ENCODE data around the gene INPP4B.
"Not testable (repeated sequence)": the region's sequence is repeated elsewhere in the genome, so short reads cannot be mapped to it uniquely, and the experiment has no call there.

INPP4B gene

DNA sequence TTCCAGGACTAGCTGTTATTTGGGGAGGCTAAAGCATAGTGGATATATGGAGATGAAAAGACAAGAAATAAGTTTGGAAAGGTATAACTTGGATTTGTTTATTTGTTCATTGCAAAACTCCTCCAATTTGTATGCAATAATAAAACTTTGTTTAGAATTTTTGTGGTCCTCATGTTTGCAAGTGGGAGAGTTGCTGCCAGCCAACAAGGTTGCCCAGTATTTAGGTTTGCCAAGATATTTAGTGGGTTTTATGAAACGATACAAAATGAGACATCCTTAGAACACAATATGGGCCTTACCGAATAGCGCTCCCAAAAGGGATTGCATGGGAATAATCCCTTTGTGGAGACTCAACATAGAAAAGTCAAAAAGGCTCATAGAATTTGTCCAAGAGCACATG lies 162.1 kb downstream of the INPP4B start:
- no peak for DNase-seq (ENCODE audit: low spot score)

DNA sequence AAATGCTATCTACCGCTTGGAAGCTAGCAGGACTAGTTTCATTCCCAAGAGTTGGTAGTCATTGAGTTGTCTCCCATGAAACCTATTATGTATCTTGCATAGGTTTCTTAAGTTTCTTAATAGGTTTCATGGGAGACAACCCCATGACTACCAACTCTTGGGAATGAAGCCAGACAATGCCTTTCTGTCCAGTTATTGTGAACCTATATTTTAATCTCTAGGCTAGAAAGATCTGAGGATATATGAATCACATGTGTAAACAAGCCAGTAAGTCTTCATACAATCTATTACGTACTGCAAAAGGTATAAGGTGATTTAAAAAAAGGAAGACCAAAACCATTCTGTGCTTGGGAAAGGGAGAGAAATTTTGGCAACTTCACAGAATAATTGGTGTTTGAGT lies 162.6 kb downstream of the INPP4B start:
- DNase-seq (ENCODE audit: low spot score), result no peak

DNA sequence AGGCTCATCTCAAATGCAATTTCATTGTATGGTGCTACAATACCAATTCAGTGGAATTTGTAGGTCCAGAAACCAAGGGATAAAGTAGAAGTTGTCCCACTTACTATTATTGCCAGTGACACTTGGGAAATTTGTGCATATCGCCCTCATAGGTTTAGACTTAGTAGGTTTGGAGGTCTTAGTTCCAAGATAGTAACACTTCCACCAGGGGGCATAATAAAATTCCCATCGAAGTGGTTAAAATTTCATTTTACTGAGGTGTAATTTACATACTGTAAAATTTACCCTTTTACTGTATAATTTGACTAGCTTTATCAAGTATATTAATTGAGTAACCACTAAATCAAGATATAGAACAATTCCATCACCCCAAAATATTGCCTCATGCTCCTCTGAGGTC lies 174.6 kb downstream of the INPP4B start:
- DNase-seq (ENCODE audit: low spot score), result no peak

DNA sequence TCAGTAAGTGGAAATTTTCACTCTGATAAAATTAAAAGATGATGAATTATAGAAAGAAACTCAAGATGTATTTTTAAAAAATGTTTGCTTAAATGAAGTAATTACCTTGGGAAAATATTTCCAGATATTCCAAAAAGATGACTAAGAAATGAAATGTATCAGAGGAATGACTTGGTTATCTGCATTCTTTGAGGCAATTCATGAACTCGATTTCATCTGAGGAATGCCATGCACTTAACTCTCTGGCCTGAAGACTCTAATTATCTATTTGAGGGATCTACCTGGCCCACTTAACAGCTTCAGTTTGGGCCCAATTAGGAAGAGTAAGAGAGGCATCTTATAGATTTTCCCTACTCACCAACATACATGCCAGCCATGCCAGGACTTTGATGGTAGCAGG lies 182.3 kb downstream of the INPP4B start:
- DNase-seq (ENCODE audit: low spot score), result no peak

- DNase-seq (ENCODE audit: low spot score), result no peak
These were observed 185.4 kb downstream of the INPP4B start for GRCh38 chr4:142660728-142661127.

GRCh38 chr4:142656178-142656577 lies 189.9 kb downstream of the INPP4B start:
- no peak for DNase-seq (ENCODE audit: low spot score)

DNA sequence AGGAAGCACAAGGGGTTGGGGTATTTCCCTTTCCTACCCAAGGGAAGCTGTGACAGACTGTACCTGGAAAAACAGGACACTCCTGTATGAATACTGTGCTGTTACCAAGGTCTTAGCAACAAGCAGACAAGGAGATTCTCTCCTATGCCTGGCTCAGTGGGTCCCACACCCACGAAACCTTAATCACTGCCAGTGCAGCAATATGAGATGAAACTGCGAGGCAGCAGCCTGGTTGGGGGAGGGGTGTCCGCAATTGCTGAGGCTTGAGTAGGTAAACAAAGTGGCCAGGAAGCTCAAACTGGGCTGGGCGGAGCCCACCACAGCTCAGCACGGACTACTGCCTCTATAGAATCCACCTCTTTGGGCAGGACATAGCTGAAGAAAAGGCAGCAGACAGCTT lies 197.7 kb downstream of the INPP4B start:
- no peak for DNase-seq (ENCODE audit: low spot score)

GRCh38 chr4:142645475-142646108 lies 200.5 kb downstream of the INPP4B start:
- DNase-seq (ENCODE audit: low spot score), result no peak

GRCh38 chr4:142644628-142645027 lies 201.5 kb downstream of the INPP4B start:
- DNase-seq (ENCODE audit: low spot score), result not testable (repeated sequence)

- no peak for DNase-seq (ENCODE audit: low spot score)
These were observed 208.5 kb downstream of the INPP4B start for GRCh38 chr4:142637614-142638013.

DNA sequence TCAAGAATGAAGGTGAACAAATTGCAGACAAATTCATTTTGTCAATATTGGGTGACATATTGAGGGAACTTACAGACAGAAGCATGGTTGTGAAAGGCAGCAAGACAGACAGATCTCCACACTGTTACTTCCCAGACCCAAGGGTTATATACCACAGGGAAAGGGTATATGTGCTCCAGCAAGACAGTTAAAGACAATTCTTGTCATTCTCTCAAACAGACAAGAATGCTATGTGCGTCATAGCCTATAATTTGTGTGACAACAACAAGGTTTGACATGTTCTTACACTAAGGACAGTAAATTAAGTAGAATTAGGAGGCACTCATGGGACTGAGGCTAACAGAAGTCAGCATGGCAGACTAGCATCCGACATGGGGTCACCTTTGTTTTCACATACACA lies 214.3 kb downstream of the INPP4B start:
- DNase-seq (ENCODE audit: low spot score), result no peak

- DNase-seq (ENCODE audit: low spot score), result peak; percentile 38
These were observed 230.8 kb downstream of the INPP4B start for GRCh38 chr4:142615324-142615665.

DNA sequence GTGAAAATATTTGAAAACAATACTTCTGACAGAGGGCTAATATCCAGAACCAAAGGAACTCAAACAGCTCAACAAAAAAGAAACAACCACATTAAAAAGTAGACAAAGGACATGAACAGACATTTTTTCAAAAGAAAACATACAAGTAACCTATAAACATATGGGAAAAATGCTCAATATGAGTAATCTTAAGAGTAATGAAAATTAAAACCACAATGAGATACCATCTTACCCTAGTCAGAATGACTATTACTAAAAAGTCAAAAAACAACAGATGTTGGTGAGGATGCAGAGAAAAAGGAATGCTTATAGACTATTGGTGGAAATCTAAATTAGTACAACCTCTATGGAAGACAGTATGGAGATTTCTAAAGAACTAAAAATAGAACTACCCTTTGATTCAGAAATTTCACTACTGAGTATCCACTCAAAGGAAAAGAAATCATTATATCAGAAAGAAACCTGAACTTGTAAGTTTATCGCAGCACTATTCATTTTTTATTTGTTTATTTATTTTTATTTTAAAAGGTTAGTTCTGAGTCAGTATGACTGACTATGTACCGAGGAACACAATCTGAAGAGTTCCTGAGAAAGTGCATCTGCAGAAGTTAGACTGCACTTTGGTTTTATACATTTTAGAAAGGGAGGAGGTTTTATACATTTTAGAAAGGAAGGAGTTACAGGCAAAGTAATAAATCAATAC lies 231.3 kb downstream of the INPP4B start:
- DNase-seq (ENCODE audit: low spot score), result no peak

- DNase-seq (ENCODE audit: low spot score), result no peak
These were observed 238.1 kb downstream of the INPP4B start for GRCh38 chr4:142607976-142608375.

DNA sequence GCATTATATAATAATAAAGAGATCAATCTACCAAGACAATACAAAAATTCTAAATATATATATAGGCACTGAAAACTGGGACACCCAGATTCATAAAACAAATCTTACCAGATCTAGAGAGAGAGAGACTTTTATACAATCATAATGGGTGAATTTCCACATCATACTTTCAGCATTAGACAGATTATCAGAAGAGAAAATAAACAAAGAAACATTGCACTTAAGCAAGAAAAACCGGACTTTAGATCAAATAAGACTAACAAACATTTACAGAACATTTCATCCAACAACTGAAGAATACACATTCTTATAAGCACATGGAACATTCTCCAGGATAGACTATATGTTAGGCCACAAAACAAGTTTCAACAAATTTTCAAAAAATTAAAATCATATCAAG lies 245.1 kb downstream of the INPP4B start:
- no peak for DNase-seq (ENCODE audit: low spot score)

GRCh38 chr4:142598132-142598531 lies 248.0 kb downstream of the INPP4B start:
- DNase-seq (ENCODE audit: low spot score), result no peak

GRCh38 chr4:142596595-142596994 lies 249.5 kb downstream of the INPP4B start:
- no peak for DNase-seq (ENCODE audit: low spot score)

GRCh38 chr4:142596121-142596520 lies 250.0 kb downstream of the INPP4B start:
- no peak for DNase-seq (ENCODE audit: low spot score)

DNA sequence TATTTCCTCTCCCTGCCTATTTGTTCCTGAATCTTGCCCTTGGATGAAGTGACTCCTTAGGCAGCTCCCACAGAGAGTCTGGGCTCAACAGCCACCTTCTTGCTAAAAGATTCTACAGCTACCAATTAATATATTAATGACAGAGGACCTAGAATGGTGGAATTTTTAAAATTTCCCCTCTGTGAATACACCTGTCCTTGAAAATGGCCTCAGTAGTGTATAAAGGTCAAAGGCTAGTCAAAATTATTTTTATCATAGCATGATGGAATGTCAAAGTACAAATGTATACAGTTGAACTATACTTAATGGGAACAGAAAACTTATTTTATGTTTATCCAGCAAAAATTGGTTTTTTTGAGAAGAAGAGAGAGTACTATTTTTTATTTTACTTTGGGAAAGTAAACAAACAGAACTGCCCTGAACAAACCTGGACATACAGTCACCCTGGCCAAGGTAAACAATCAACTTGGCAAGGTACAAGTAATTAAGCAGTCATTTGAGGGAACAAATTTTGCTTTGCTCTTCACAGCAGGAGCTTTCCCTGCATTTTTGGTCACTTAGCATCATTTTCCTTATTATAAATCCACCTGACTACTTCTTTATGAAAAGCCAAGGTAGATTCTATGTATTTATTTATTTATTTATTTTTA lies 250.8 kb downstream of the INPP4B start:
- no peak for DNase-seq (ENCODE audit: low spot score)

GRCh38 chr4:142585411-142585810 lies 260.7 kb downstream of the INPP4B start:
- DNase-seq (ENCODE audit: low spot score), result no peak

DNA sequence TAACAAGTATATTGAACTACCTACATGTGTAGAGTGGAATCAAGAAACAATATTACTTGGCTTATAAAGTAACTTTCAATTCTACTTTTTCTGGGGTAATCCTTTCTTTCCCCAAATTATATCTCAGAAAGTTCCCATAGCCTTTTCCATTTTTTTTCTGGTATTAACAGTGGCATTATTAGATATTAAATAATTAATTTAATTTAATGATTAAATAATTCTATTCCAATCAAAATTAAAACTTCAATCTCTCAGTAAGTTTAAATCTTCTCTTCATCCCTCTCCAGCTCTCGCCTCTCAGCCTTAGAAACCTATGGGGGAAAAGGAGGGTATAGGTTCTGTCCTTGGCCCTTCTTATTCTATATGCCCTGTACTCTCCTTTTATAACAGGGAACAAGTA lies 262.4 kb downstream of the INPP4B start:
- no peak for DNase-seq (ENCODE audit: low spot score)

GRCh38 chr4:142582340-142582739 lies 263.8 kb downstream of the INPP4B start:
- DNase-seq (ENCODE audit: low spot score), result no peak

GRCh38 chr4:142581881-142582280 lies 264.2 kb downstream of the INPP4B start:
- no peak for DNase-seq (ENCODE audit: low spot score)

- no peak for DNase-seq (ENCODE audit: low spot score)
These were observed 266.7 kb downstream of the INPP4B start for GRCh38 chr4:142579443-142579842.

All from LoVo (cell line).